H1 (cell line): ENCODE data around the gene MRPL11. TPM values are rescaled to one million over a fixed set of nuclear protein-coding genes. Genes with fewer than 3 reads are reported as not detected.

ENCODE experiments used
- CTCF ChIA-PET: fragments of 300-600 bp; sonication (Branson Sonifier 250); formaldehyde crosslinking; loops from one replicate; lab custom pipeline; 2021; ENCODE audit not compliant: partially characterized antibody; lab: Charles Lee
- POLR2A ChIA-PET: fragments of 300-600 bp; sonication (Branson Sonifier 250); formaldehyde crosslinking; loops from one replicate; lab custom pipeline; 2021; ENCODE audit warnings: inconsistent platforms; ENCODE audit not compliant: partially characterized antibody; lab: Charles Lee
- DNase-seq, 2 experiments: peaks; one replicate each; pipeline versions ENCODE4 v3.0.0 to v3.0.0-alpha.2; 2010 to 2022; ENCODE audit warnings: low spot score in 2 of 2, low read depth in 1 of 2, mixed read lengths in 1 of 2
- FAIRE-seq: peaks from 2 replicates; lab custom pipeline; 2011; peaks lifted over from hg19 to GRCh38; lab: Jason Lieb, UNC
- H2AFZ ChIP-seq: 2 replicates; pipeline ENCODE4 v1.8.1; 2012; ENCODE audit warnings: low read length, inconsistent platforms
- H2AK5ac ChIP-seq: 2 replicates; pipeline ENCODE4 v1.6.1; 2013; ENCODE audit warnings: low read depth, low read length
- H2BK120ac ChIP-seq: replicated peaks from 2 replicates; pipeline ENCODE3; 2013; ENCODE audit warnings: low read depth, low read length, inconsistent platforms
- H2BK12ac ChIP-seq: 2 replicates; pipeline ENCODE4 v1.6.1; 2013; ENCODE audit warnings: low read depth, low read length
- H2BK15ac ChIP-seq: 2 replicates; pipeline ENCODE4 v1.6.1; 2013; ENCODE audit warnings: low read length
- H2BK20ac ChIP-seq: 2 replicates; pipeline ENCODE4 v1.6.1; 2013; ENCODE audit warnings: low read length
- H2BK5ac ChIP-seq: 2 replicates; pipeline ENCODE4 v1.6.1; 2013; ENCODE audit warnings: low read depth, low read length
- H3K14ac ChIP-seq: 2 replicates; pipeline ENCODE4 v1.6.1; 2013; ENCODE audit warnings: inconsistent platforms; ENCODE audit not compliant: insufficient read length
- H3K18ac ChIP-seq: 2 replicates; pipeline ENCODE4 v1.6.1; 2013; ENCODE audit warnings: low read length; ENCODE audit errors: extremely low read depth
- H3K23ac ChIP-seq: 2 replicates; pipeline ENCODE4 v1.6.1; 2013; ENCODE audit warnings: inconsistent platforms; ENCODE audit not compliant: insufficient read length
- H3K23me2 ChIP-seq: 2 replicates; pipeline ENCODE4 v1.6.1; 2013; ENCODE audit warnings: low read depth, low read length
- H3K27ac ChIP-seq: 2 replicates; pipeline ENCODE4 v1.6.1; 2011; ENCODE audit warnings: low read depth, low read length, inconsistent platforms
- H3K27me3 ChIP-seq, 4 experiments: replicated peaks in 1 of 4; 1 replicate in 1 of 4; 2 replicates in 3 of 4; pipeline versions ENCODE4 v1.6.1 to v1.8.1; 2011 to 2013; ENCODE audit warnings: low read length in 3 of 4, mild to moderate bottlenecking in 3 of 4, inconsistent platforms in 2 of 4, mixed read lengths in 2 of 4, moderate library complexity in 1 of 4; ENCODE audit not compliant: control insufficient read depth in 3 of 4, insufficient read depth in 3 of 4; ENCODE audit errors: extremely low read depth in 1 of 4
- H3K36me3 ChIP-seq, 4 experiments: 2 replicates each; pipeline versions ENCODE4 v1.6.1 to v1.8.1; 2011 to 2013; ENCODE audit warnings: mild to moderate bottlenecking in 4 of 4, low read length in 3 of 4, moderate library complexity in 2 of 4, control low read depth in 1 of 4, inconsistent platforms in 1 of 4; ENCODE audit not compliant: insufficient read depth in 4 of 4, control insufficient read depth in 2 of 4
- H3K4ac ChIP-seq: replicated peaks from 2 replicates; pipeline ENCODE3; 2013; ENCODE audit warnings: low read length, low read depth, mixed read lengths, inconsistent platforms; ENCODE audit not compliant: insufficient read length
- H3K4me1 ChIP-seq, 4 experiments: replicated peaks in 1 of 4; 1 replicate in 1 of 4; 2 replicates in 3 of 4; pipeline versions ENCODE4 v1.6.1 to v1.8.1; 2011 to 2013; ENCODE audit warnings: low read length in 3 of 4, inconsistent platforms in 2 of 4, mixed read lengths in 1 of 4; ENCODE audit not compliant: insufficient read depth in 4 of 4, control insufficient read depth in 3 of 4
- H3K4me2 ChIP-seq, 2 experiments: 2 replicates each; pipeline versions ENCODE4 v1.6.1 to v1.8.1; 2011 to 2013; ENCODE audit warnings: low read depth in 2 of 2, low read length in 2 of 2, control low read depth in 1 of 2, inconsistent platforms in 1 of 2, mild to moderate bottlenecking in 1 of 2; ENCODE audit not compliant: insufficient read depth in 1 of 2
- H3K4me3 ChIP-seq, 4 experiments: fragments of 200-600, 300-600 bp in 1 of 4; sonication (generic), shearing (Covaris generic), sonication (Bioruptor Twin) in 1 of 4; 2 replicates each; pipeline versions ENCODE4 v1.5.1 to v1.8.1; 2011 to 2016; ENCODE audit warnings: low read length in 4 of 4, low read depth in 3 of 4, control low read depth in 2 of 4, inconsistent platforms in 2 of 4, mild to moderate bottlenecking in 2 of 4, mixed read lengths in 1 of 4, moderate library complexity in 1 of 4; ENCODE audit not compliant: insufficient read depth in 2 of 4; ENCODE audit errors: extremely low read depth in 1 of 4
- H3K56ac ChIP-seq: replicated peaks from 2 replicates; pipeline ENCODE3; 2013; ENCODE audit warnings: low read depth, mild to moderate bottlenecking, mixed read lengths, low read length, inconsistent platforms; ENCODE audit not compliant: insufficient read length
- H3K79me1 ChIP-seq: 2 replicates; pipeline ENCODE4 v1.6.1; 2013; ENCODE audit warnings: low read depth, low read length, control low read depth
- H3K79me2 ChIP-seq, 2 experiments: 2 replicates each; pipeline versions ENCODE4 v1.6.1 to v1.8.1; 2012 to 2013; ENCODE audit warnings: low read length in 2 of 2, mild to moderate bottlenecking in 2 of 2, inconsistent platforms in 1 of 2; ENCODE audit not compliant: insufficient read depth in 2 of 2, control insufficient read depth in 1 of 2
- H3K9ac ChIP-seq, 4 experiments: replicated peaks in 1 of 4; 1 replicate in 1 of 4; 2 replicates in 3 of 4; pipeline versions ENCODE4 v1.6.1 to v1.8.1; 2011 to 2013; ENCODE audit warnings: low read depth in 3 of 4, low read length in 3 of 4, control low read depth in 2 of 4, mild to moderate bottlenecking in 2 of 4, moderate library complexity in 2 of 4, inconsistent platforms in 1 of 4; ENCODE audit errors: extremely low read depth in 1 of 4
- H3K9me3 ChIP-seq, 2 experiments: 2 replicates each; pipeline versions ENCODE4 v1.6.1 to v1.8.1; 2012 to 2013; ENCODE audit warnings: mild to moderate bottlenecking in 2 of 2, moderate library complexity in 2 of 2, control low read depth in 1 of 2, inconsistent platforms in 1 of 2, low read depth in 1 of 2, low read length in 1 of 2, mixed read lengths in 1 of 2; ENCODE audit not compliant: insufficient read depth in 2 of 2
- H4K20me1 ChIP-seq, 2 experiments: replicated peaks in 1 of 2; 2 replicates each; pipeline versions ENCODE3 to v1.8.1; 2011 to 2013; ENCODE audit warnings: inconsistent platforms in 2 of 2, low read length in 2 of 2, mild to moderate bottlenecking in 1 of 2; ENCODE audit not compliant: insufficient read depth in 2 of 2, control insufficient read depth in 1 of 2
- H4K5ac ChIP-seq: 2 replicates; pipeline ENCODE4 v1.6.1; 2013; ENCODE audit warnings: low read length, low read depth, mixed read lengths, inconsistent platforms; ENCODE audit not compliant: insufficient read length
- H4K8ac ChIP-seq: 2 replicates; pipeline ENCODE4 v1.8.0; 2013; ENCODE audit warnings: mild to moderate bottlenecking, moderate library complexity, low read length, inconsistent platforms; ENCODE audit not compliant: insufficient read depth; ENCODE audit errors: extremely low read depth
- H4K91ac ChIP-seq: replicated peaks from 2 replicates; pipeline ENCODE3; 2013; ENCODE audit warnings: low read length, mixed read lengths, inconsistent platforms; ENCODE audit not compliant: insufficient read length
- HDAC2 ChIP-seq, 2 experiments: fragments of 300-600 bp in 1 of 2; sonication (generic) in 1 of 2; IDR thresholded peaks; 2 replicates each; pipeline ENCODE4 v1.6.1; 2011 to 2012; ENCODE audit warnings: low read depth in 2 of 2, low read length in 2 of 2, mild to moderate bottlenecking in 2 of 2, moderate library complexity in 2 of 2, borderline replicate concordance in 1 of 2, inconsistent platforms in 1 of 2
- KDM1A ChIP-seq: fragments of 200-600, 300-600 bp; sonication (generic); IDR thresholded peaks from 2 replicates; pipeline ENCODE4 v1.7.1; 2016; ENCODE audit warnings: mild to moderate bottlenecking, low read length, borderline replicate concordance
- POU5F1 ChIP-seq: IDR thresholded peaks from 2 replicates; pipeline ENCODE4 v1.6.1; 2011; ENCODE audit warnings: low read depth, mild to moderate bottlenecking, low read length, moderate library complexity
- SP2 ChIP-seq: IDR thresholded peaks from 2 replicates; pipeline ENCODE4 v1.6.1; 2012; ENCODE audit warnings: mild to moderate bottlenecking, low read length, inconsistent platforms
- WGBS, 2 experiments: shearing (Covaris generic) in 1 of 2; methylation state at CpG; one replicate each; pipeline versions ENCODE4 v1.1.6 to v1.1.7; 2013 to 2015; ENCODE audit warnings: low lambda C conversion rate in 2 of 2, mixed read lengths in 2 of 2, inconsistent platforms in 1 of 2, low coverage in 1 of 2, missing lambda C conversion rate in 1 of 2; ENCODE audit not compliant: insufficient replicate concordance in 2 of 2, insufficient coverage in 1 of 2, insufficient read length in 1 of 2; ENCODE audit errors: extremely low coverage in 1 of 2, missing lambda C conversion rate in 1 of 2; 5-methylcytosine and 5-hydroxymethylcytosine counted together
- polyA plus RNA-seq, 7 experiments: library from polyadenylated mRNA; depleted of rRNA in 3 of 7; stranded (reverse) in 5 of 7; unstranded in 2 of 7; fragments of >200 nt in 5 of 7; fragments of 200-250 nt in 2 of 7; gene quantifications; 1 replicate in 5 of 7; 2 replicates in 1 of 7; 4 replicates in 1 of 7; pipeline versions ENCODE4 v1.2.1 to v1.2.3, GENCODE V29; 2011 to 2013; ENCODE audit warnings: missing spikeins in 2 of 7, mixed read lengths in 2 of 7
- total RNA-seq: library from RNA; stranded (reverse); fragmentation: NEBNext Ultra II Directional; extraction: Animal tissue kit (Norgen Biotek cat#: 25700); gene quantifications from 2 replicates; pipeline ENCODE4 v1.2.1, GENCODE V29; 2021

Gene MRPL11
- total and polyA plus RNA-seq, 2 of the 8 experiments (the other 6 are each of a cell fraction or from before 2014, with no cell fraction given) = 105 to 141 TPM

DNA sequence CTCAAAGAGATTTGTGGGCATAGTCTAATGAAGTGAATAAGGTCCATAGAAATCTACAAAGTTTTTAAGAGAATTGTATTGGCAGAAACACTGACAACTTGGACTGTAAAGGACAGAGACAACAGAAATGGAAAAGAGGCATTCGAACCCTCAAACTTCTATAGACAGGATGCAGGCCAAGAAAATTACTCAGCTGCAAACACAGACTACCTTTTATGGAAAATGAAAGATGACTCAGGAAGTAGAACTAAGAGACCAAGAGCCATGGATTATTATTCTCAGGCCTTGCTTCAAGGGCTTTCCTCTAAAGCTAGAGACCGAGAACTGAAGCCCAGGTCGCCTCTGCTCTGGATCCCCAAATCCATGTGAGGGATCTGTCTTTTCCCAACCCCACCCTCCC is 24.3 kb upstream of the MRPL11 start:
- H4K8ac ChIP-seq = no peak overlapping the region
- H4K5ac ChIP-seq = no peak overlapping the region
- no peak overlapping the region for H3K23ac ChIP-seq
- CTCF ChIA-PET = interaction anchor here (1.0 to 2.3 kb wide), 4 partner anchors 24 to 215 kb away, joined by 3 to 11 read pairs (median 7); partner anchors contain the start of genes MRPL11 and RBM4B
- no peaks in the 10 kb centered on the region for H3K27me3 ChIP-seq
- no peak overlapping the region for H2BK12ac ChIP-seq
- no peak overlapping the region for H3K27ac ChIP-seq
- H3K9ac ChIP-seq = no peak overlapping the region
- FAIRE-seq (no peak), DNase-seq (no peak)
- no peak overlapping the region for H2BK120ac ChIP-seq
- 97% methylated on average over 3 of the region's 3 CpGs; no CpG with 5 or more reads in 1 of the 2 experiments for WGBS, 2 experiments
- H4K20me1 ChIP-seq = no peaks in the 10 kb centered on the region
- POLR2A ChIA-PET = interaction anchor here (1.2 kb wide), 1 partner anchor 17 kb away, joined by 3 read pairs; the partner anchor contains the start of gene DPP3
- no peak overlapping the region for H2AFZ ChIP-seq
- H2BK15ac ChIP-seq = no peak overlapping the region
- H2AK5ac ChIP-seq = no peak overlapping the region
- H3K14ac ChIP-seq = no peak overlapping the region
- H3K36me3 ChIP-seq = no peaks in the 10 kb centered on the region; a peak in 1 of 8 replicates
- H3K79me2 ChIP-seq = no peaks in the 10 kb centered on the region
- no peak overlapping the region for H4K91ac ChIP-seq
- H3K9me3 ChIP-seq = peaks cover 4% of the 10 kb centered on the region in 2 experiments; a peak in 2 of 4 replicates
- no peak overlapping the region for H3K18ac ChIP-seq
- H3K4ac ChIP-seq = no peak overlapping the region
- H2BK5ac ChIP-seq = no peak overlapping the region
- no peak overlapping the region for H3K4me3 ChIP-seq
- H3K79me1 ChIP-seq = no peaks in the 10 kb centered on the region
- H3K56ac ChIP-seq = no peak overlapping the region
- peaks cover 3 to 18% (median 12%) of the 10 kb centered on the region in 4 experiments for H3K4me1 ChIP-seq
- no peak overlapping the region for H3K4me2 ChIP-seq
- H3K23me2 ChIP-seq = peaks cover 13% of the 10 kb centered on the region
- no peak overlapping the region for H2BK20ac ChIP-seq
- TF ChIP-seq HDAC2 (IDR thresholded peaks at IDR 0.05; ENCODE audit: borderline replicate concordance in 1 of 2, low read depth in 2 of 2, low read length in 2 of 2) (no peak), POU5F1 (no peak), SP2 (no peak), KDM1A (no peak)
